ENCODE data around the gene CYSRT1. TPM values are rescaled to one million over a fixed set of nuclear protein-coding genes. Genes with fewer than 3 reads are reported as not detected.

Gene CYSRT1
- total RNA-seq, 3 donors from 2014 or later = 0.29 to 0.66 (median 0.32) TPM

DNA sequence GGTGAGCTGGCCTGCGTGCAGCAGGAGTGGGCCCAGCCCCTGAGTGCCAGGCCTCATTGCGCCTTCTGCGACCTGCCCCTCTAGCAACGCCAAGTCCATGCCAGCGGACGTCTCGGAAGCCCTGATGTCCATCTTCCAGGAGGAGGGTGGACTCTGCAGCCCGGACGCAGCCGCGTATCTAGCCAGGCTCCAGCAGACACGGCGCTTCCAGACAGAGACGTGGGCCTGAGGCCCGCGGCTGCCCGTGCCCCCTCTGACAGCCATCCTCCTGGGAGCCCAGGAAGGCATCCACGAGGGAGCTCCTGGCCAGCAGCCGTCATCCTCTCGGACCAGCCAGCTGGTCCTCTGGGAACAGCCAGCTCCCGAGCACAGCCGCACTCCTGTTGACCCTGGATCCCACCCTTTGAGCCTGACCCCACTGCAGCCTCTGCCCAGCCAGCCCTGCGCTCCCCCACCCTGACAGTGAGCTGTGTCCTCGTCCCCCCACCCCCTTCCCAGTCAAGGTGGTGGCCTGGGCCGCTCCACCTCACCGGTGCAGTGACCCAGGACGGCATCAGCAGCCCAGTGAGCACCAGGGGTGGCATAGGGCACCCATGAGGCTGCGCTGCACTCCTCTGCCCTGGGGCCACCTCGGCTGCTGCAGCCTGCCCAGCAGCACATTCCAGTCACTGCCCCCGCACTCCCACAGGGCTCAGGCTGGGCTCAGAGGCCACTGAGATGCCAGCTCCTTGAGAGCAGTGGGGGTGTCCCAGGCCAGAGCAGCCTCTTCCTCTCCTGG is 8.6 kb upstream of the CYSRT1 start:
- peak overlapping the region in 1 of 3 donors; percentile 63 for H3K4me3 ChIP-seq
- no peak for DNase-seq (ENCODE audit: low spot score in 2 of 2)
- peak overlapping the region in 1 of 2 donors; percentile 88 for H3K27ac ChIP-seq
- H3K9me3 ChIP-seq = no peaks in the 10 kb centered on the region
- TF ChIP-seq, protein P1, sequence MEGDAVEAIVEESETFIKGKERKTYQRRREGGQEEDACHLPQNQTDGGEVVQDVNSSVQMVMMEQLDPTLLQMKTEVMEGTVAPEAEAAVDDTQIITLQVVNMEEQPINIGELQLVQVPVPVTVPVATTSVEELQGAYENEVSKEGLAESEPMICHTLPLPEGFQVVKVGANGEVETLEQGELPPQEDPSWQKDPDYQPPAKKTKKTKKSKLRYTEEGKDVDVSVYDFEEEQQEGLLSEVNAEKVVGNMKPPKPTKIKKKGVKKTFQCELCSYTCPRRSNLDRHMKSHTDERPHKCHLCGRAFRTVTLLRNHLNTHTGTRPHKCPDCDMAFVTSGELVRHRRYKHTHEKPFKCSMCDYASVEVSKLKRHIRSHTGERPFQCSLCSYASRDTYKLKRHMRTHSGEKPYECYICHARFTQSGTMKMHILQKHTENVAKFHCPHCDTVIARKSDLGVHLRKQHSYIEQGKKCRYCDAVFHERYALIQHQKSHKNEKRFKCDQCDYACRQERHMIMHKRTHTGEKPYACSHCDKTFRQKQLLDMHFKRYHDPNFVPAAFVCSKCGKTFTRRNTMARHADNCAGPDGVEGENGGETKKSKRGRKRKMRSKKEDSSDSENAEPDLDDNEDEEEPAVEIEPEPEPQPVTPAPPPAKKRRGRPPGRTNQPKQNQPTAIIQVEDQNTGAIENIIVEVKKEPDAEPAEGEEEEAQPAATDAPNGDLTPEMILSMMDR (IDR thresholded peaks at IDR 0.05) = no peak
- TF ChIP-seq POLR2A (IDR thresholded peaks at IDR 0.05) (no peak), POLR2AphosphoS5 (IDR thresholded peaks at IDR 0.05) (no peak)
- intact Hi-C loops (cut with DNase I; ENCODE audit: low total_unique reads) = no loop called here
- H3K36me3 ChIP-seq = no peaks in the 10 kb centered on the region
- H3K4me1 ChIP-seq = peaks cover 0 to 25% of the 10 kb centered on the region in 2 donors
- H3K27me3 ChIP-seq = no peaks in the 10 kb centered on the region

DNA sequence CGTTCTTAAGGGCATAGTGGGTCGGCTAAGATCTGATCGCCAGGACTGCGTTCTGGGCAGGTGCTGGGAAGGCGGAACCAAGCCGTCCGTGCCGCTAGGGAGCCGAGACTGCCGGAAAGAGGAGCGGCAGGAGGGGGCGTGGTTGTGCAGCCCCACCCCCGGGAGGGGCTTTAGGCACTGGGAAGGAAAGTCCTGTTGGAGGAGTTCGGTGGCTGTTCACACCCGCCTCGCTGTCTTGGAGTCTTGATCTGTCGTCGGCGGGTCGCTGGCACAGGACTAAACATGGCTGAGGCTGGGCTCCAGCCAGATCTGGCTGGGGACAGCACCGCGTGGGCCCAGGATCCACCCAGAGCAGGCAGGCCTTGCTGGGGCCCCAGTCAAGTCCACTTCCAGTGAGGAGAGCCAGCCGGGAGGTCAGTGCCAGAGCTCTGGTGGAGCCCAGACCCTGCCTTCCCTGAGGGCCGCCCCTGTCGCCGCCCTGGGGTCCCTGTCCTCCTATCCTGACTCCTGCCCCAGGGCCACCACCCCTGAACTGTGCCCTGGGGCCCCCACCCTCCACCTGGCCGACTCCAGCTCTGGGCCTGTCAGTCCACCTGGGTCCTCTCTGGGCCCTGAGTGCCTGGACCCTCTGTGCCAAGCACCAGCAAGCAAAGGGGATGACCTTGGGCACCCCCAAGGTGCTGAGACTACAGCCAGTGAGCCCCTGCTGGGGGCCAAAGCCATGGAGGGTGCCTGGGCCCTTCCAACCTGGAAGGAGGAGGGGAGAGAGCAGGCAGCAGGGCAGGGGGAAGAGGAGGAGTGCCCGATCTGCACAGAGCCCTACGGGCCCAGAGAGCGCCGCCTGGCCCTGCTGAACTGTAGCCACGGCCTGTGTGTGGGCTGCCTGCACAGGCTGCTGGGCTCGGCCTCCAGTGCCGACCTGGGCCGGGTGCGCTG is 7.4 kb upstream of the CYSRT1 start:
- intact Hi-C loops (cut with DNase I; ENCODE audit: low total_unique reads) = no loop called here
- DNase-seq (ENCODE audit: low spot score in 2 of 2) = peak; percentile 86 to 92
- H3K4me1 ChIP-seq = peaks cover 0 to 25% of the 10 kb centered on the region in 2 donors
- no peaks in the 10 kb centered on the region for H3K36me3 ChIP-seq
- H3K27me3 ChIP-seq = no peaks in the 10 kb centered on the region
- peak overlapping the region; percentile 14 to 63 (median 51) for H3K4me3 ChIP-seq
- TF ChIP-seq POLR2A (IDR thresholded peaks at IDR 0.05) (no peak), POLR2AphosphoS5 (IDR thresholded peaks at IDR 0.05) (no peak)
- TF ChIP-seq, protein P1 (IDR thresholded peaks at IDR 0.05) = no peak
- peak overlapping the region; percentile 80 to 88 for H3K27ac ChIP-seq
- H3K9me3 ChIP-seq = no peaks in the 10 kb centered on the region

DNA sequence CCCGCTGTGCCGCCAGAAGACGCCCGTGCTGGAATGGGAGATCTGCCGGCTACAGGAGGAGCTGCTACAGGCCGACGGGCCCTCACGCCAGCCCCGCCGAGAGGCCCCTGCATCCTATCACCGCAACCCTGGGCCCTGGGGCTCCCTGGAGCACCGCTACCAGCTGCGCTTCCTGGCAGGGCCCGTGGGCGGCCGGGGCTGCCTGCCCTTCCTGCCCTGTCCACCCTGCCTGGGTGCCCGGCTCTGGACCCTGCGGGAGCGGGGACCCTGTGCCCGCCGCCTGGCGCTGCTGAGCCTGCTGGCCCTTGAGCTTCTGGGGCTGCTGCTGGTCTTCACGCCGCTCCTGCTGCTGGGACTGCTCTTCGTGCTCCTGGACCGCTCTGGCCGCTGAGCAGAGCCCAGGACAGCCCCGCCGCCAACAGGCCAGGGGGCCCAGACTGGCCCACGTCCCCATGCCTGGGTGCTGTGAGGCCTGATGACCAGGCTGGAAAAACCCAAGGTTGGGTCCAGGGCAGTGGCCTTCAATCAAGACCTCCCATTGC is 6.7 kb upstream of the CYSRT1 start:
- H3K36me3 ChIP-seq = no peaks in the 10 kb centered on the region
- intact Hi-C loops (cut with DNase I; ENCODE audit: low total_unique reads) = no loop called here
- H3K4me3 ChIP-seq = peak overlapping the region in 2 of 3 donors; percentile 51 to 63

DNA sequence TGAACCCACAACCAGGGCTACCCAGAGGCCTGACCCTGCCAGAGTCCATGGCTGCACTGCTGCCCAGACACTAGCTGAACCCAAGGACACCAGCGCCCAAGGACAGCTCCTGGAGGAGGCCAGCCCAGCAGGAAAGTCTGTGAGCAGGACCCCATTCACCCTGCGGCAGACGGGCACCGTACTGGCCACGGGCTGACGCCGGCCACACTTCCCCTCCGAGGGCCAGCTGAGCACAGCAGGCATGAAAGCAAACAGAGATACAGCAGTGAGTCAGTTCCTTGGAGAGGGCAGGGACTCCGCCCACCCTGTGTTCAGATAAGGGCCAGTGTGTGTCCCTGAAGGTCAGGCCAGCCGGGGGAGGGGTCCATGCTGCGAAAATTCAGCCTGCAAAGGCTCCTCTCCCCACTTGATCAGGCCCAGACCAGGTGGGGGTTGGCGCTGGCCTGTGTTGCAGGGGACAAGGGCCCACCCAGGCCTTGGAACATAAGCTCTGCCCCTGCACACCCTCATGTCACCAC is 6.2 kb upstream of the CYSRT1 start:
- Histone ChIP-seq H3K27me3 (no peaks in the 10 kb centered on the region), H3K27ac (no peak overlapping the region), H3K9me3 (no peaks in the 10 kb centered on the region), H3K36me3 (no peaks in the 10 kb centered on the region), H3K4me1 (peaks cover 3 to 25% of the 10 kb centered on the region in 2 donors), H3K4me3 (no peak overlapping the region)
- no peak for TF ChIP-seq POLR2A (IDR thresholded peaks at IDR 0.05)
- TF ChIP-seq, protein P1 (IDR thresholded peaks at IDR 0.05) = no peak
- no peak for TF ChIP-seq POLR2AphosphoS5 (IDR thresholded peaks at IDR 0.05)
- DNase-seq (ENCODE audit: low spot score in 2 of 2) = no peak
- intact Hi-C loops (cut with DNase I; ENCODE audit: low total_unique reads) = no loop called here

More for the DNA sequence above, 6.7 kb upstream of the CYSRT1 start:
- peak overlapping the region; percentile 80 to 88 for H3K27ac ChIP-seq
- H3K4me1 ChIP-seq = peaks cover 0 to 25% of the 10 kb centered on the region in 2 donors
- no peak for DNase-seq (ENCODE audit: low spot score in 2 of 2)
- no peak for TF ChIP-seq POLR2A (IDR thresholded peaks at IDR 0.05)
- no peak for TF ChIP-seq POLR2AphosphoS5 (IDR thresholded peaks at IDR 0.05)
- TF ChIP-seq, protein P1 (IDR thresholded peaks at IDR 0.05) = no peak
- no peaks in the 10 kb centered on the region for H3K9me3 ChIP-seq
- no peaks in the 10 kb centered on the region for H3K27me3 ChIP-seq
